Stimulated activated CD8-positive, alpha-beta memory T cell treated with anti-CD3 and anti-CD28 coated beads, Interleukin-4, amount 100 ng/mL, for 4 hours (primary cell): ENCODE results near the gene SORCS2.

Experiments
- DNase-seq, 2 donors: peaks; one replicate each; pipeline ENCODE4 v3.0.0-alpha.2; 2020; ENCODE audit warnings: low read depth in 2 of 2, low spot score in 1 of 2

The SORCS2 gene

GRCh38 chr4:7319024-7319423 is 126.7 kb downstream of the SORCS2 start:
- DNase-seq, result no peak

- DNase-seq, result no peak
Observed at GRCh38 chr4:7320206-7320797, 128.0 kb downstream of the SORCS2 start.

- DNase-seq, result no peak
Observed at GRCh38 chr4:7322166-7322991, 130.0 kb downstream of the SORCS2 start.

GRCh38 chr4:7323461-7323871 is 131.1 kb downstream of the SORCS2 start:
- DNase-seq, result no peak

GRCh38 chr4:7323872-7324650 is 131.7 kb downstream of the SORCS2 start:
- no peak for DNase-seq

- peak in 1 of 2 donors; percentile 5 for DNase-seq
Observed at GRCh38 chr4:7324651-7325121, 132.3 kb downstream of the SORCS2 start.

GRCh38 chr4:7325541-7325940 is 133.2 kb downstream of the SORCS2 start:
- no peak for DNase-seq

- DNase-seq, result no peak
Observed at GRCh38 chr4:7326306-7326692, 134.0 kb downstream of the SORCS2 start.

- DNase-seq, result no peak
Observed at GRCh38 chr4:7326693-7327340, 134.5 kb downstream of the SORCS2 start.

- DNase-seq, result no peak
Observed at GRCh38 chr4:7327341-7327885, 135.1 kb downstream of the SORCS2 start.

- no peak for DNase-seq
Observed at GRCh38 chr4:7328162-7328912, 136.0 kb downstream of the SORCS2 start.

- DNase-seq, result no peak
Observed at GRCh38 chr4:7328913-7329638, 136.7 kb downstream of the SORCS2 start.

GRCh38 chr4:7330031-7330596 is 137.8 kb downstream of the SORCS2 start:
- no peak for DNase-seq

- no peak for DNase-seq
Observed at GRCh38 chr4:7330811-7331681, 138.7 kb downstream of the SORCS2 start.

GRCh38 chr4:7331682-7332000 is 139.3 kb downstream of the SORCS2 start:
- no peak for DNase-seq

GRCh38 chr4:7332216-7333023 is 140.1 kb downstream of the SORCS2 start:
- no peak for DNase-seq

GRCh38 chr4:7333024-7333780 is 140.9 kb downstream of the SORCS2 start:
- no peak for DNase-seq
